Suprapubic skin (tissue), 4 donors: ENCODE measurements around the gene CLPSL2. TPM values are rescaled to one million over a fixed set of nuclear protein-coding genes. Genes with fewer than 3 reads are reported as not detected.

Experiments used
- DNase-seq, 2 donors: peaks; one replicate each; pipeline ENCODE4 v3.0.0-alpha.2; 2019; ENCODE audit warnings: low spot score in 2 of 2
- H3K27ac ChIP-seq: fragments of 200-600 bp; sonication (generic); one replicate; pipeline ENCODE4 v1.5.1; 2019
- H3K27me3 ChIP-seq: fragments of 200-600 bp; sonication (generic); one replicate; pipeline ENCODE4 v1.5.1; 2019
- H3K36me3 ChIP-seq: fragments of 200-600 bp; sonication (generic); one replicate; pipeline ENCODE4 v1.5.1; 2019
- H3K4me1 ChIP-seq: fragments of 200-600 bp; sonication (generic); one replicate; pipeline ENCODE4 v1.5.1; 2019
- H3K4me3 ChIP-seq: fragments of 200-600 bp; sonication (generic); one replicate; pipeline ENCODE4 v1.5.1; 2019; ENCODE audit warnings: mild to moderate bottlenecking
- H3K9me3 ChIP-seq: fragments of 200-600 bp; sonication (generic); one replicate; pipeline ENCODE4 v1.5.1; 2019
- CTCF ChIP-seq, 2 donors: fragments of 200-600 bp in 1 of 2; fragments of 450-650 bp in 1 of 2; sonication (generic) in 1 of 2; IDR thresholded peaks; one replicate each; pipeline ENCODE4 v1.5.1; 2016 to 2019; ENCODE audit warnings: antibody characterized with exemption in 2 of 2, mild to moderate bottlenecking in 1 of 2, moderate library complexity in 1 of 2
- EP300 ChIP-seq: sonication (generic); formaldehyde crosslinking; IDR thresholded peaks from one replicate; pipeline ENCODE4 v1.6.1; 2017; ENCODE audit warnings: antibody characterized with exemption
- POLR2A ChIP-seq, 2 donors: fragments of 450-650 bp; IDR thresholded peaks; one replicate each; pipeline ENCODE4 v1.6.1; 2017; ENCODE audit warnings: antibody characterized with exemption in 2 of 2, mild to moderate bottlenecking in 2 of 2, moderate library complexity in 2 of 2
- POLR2AphosphoS5 ChIP-seq, 3 donors: sonication (generic); formaldehyde crosslinking; IDR thresholded peaks; one replicate each; pipeline ENCODE4 v1.6.1; 2017; ENCODE audit warnings: antibody characterized with exemption in 3 of 3
- WGBS: methylation state at CpG from one replicate; pipeline ENCODE4 v1.1.5; 2018; 5-methylcytosine and 5-hydroxymethylcytosine counted together
- total RNA-seq, 4 donors: library from RNA; depleted of rRNA; stranded (reverse); fragments of >200 nt; gene quantifications; one replicate each; pipeline ENCODE4 v1.1.0, GENCODE V29; 2016

CLPSL2 gene
- total RNA-seq, 4 donors from 2014 or later = not detected

GRCh38 chr6:35794536-35795452 lies 18.4 kb downstream of the CLPSL2 start:
- 92% methylated on average over 17 of the region's 17 CpGs for WGBS
- TF ChIP-seq EP300 (no peak), POLR2AphosphoS5 (IDR thresholded peaks at IDR 0.05) (no peak), CTCF (IDR thresholded peaks at IDR 0.05) (no peak), POLR2A (IDR thresholded peaks at IDR 0.05) (no peak)
- DNase-seq = no peak
- Histone ChIP-seq H3K27me3 (peaks cover 6% of the 10 kb centered on the region), H3K4me3 (no peak overlapping the region), H3K9me3 (no peaks in the 10 kb centered on the region), H3K27ac (no peak overlapping the region), H3K36me3 (no peaks in the 10 kb centered on the region), H3K4me1 (no peaks in the 10 kb centered on the region)

GRCh38 chr6:35795453-35796071 lies 19.2 kb downstream of the CLPSL2 start:
- TF ChIP-seq POLR2AphosphoS5 (IDR thresholded peaks at IDR 0.05) = no peak
- TF ChIP-seq CTCF (IDR thresholded peaks at IDR 0.05) = no peak
- no peak for TF ChIP-seq POLR2A (IDR thresholded peaks at IDR 0.05)
- TF ChIP-seq EP300 = no peak
- no peak for DNase-seq
- 89% methylated on average over 11 of the region's 11 CpGs for WGBS
- Histone ChIP-seq H3K27me3 (peaks cover 3% of the 10 kb centered on the region), H3K4me1 (no peaks in the 10 kb centered on the region), H3K4me3 (no peak overlapping the region), H3K36me3 (no peaks in the 10 kb centered on the region), H3K9me3 (no peaks in the 10 kb centered on the region), H3K27ac (no peak overlapping the region)

GRCh38 chr6:35796236-35796635 lies 19.8 kb downstream of the CLPSL2 start:
- 71% methylated on average over 4 of the region's 4 CpGs for WGBS
- TF ChIP-seq POLR2A (IDR thresholded peaks at IDR 0.05) (no peak), EP300 (no peak), CTCF (IDR thresholded peaks at IDR 0.05) (no peak), POLR2AphosphoS5 (IDR thresholded peaks at IDR 0.05) (no peak)

GRCh38 chr6:35797837-35798526 lies 21.6 kb downstream of the CLPSL2 start:
- no peak for DNase-seq
- no peaks in the 10 kb centered on the region for H3K9me3 ChIP-seq
- H3K36me3 ChIP-seq = no peaks in the 10 kb centered on the region
- no peaks in the 10 kb centered on the region for H3K4me1 ChIP-seq
- no peak for TF ChIP-seq POLR2A (IDR thresholded peaks at IDR 0.05)
- no peak for TF ChIP-seq POLR2AphosphoS5 (IDR thresholded peaks at IDR 0.05)
- TF ChIP-seq CTCF (IDR thresholded peaks at IDR 0.05) = no peak
- no peak for TF ChIP-seq EP300
- H3K27ac ChIP-seq = no peak overlapping the region
- 86% methylated on average over 8 of the region's 8 CpGs for WGBS
- peaks cover 3% of the 10 kb centered on the region for H3K27me3 ChIP-seq
- H3K4me3 ChIP-seq = no peak overlapping the region

More at GRCh38 chr6:35796236-35796635, 19.8 kb downstream of the CLPSL2 start:
- Histone ChIP-seq H3K4me3 (no peak overlapping the region), H3K4me1 (no peaks in the 10 kb centered on the region), H3K36me3 (no peaks in the 10 kb centered on the region), H3K9me3 (no peaks in the 10 kb centered on the region), H3K27me3 (peaks cover 3% of the 10 kb centered on the region), H3K27ac (no peak overlapping the region)
- no peak for DNase-seq
